HG03045 (cell line): ENCODE data around the gene EPAS1.

Source experiments
- ATAC-seq: cut with Tn5 transposase; IDR thresholded peaks from one replicate; pipeline ENCODE4 v1.9.1; 2021; ENCODE audit warnings: mild to moderate bottlenecking, moderate library complexity; ENCODE audit not compliant: unreplicated experiment

The EPAS1 gene

DNA sequence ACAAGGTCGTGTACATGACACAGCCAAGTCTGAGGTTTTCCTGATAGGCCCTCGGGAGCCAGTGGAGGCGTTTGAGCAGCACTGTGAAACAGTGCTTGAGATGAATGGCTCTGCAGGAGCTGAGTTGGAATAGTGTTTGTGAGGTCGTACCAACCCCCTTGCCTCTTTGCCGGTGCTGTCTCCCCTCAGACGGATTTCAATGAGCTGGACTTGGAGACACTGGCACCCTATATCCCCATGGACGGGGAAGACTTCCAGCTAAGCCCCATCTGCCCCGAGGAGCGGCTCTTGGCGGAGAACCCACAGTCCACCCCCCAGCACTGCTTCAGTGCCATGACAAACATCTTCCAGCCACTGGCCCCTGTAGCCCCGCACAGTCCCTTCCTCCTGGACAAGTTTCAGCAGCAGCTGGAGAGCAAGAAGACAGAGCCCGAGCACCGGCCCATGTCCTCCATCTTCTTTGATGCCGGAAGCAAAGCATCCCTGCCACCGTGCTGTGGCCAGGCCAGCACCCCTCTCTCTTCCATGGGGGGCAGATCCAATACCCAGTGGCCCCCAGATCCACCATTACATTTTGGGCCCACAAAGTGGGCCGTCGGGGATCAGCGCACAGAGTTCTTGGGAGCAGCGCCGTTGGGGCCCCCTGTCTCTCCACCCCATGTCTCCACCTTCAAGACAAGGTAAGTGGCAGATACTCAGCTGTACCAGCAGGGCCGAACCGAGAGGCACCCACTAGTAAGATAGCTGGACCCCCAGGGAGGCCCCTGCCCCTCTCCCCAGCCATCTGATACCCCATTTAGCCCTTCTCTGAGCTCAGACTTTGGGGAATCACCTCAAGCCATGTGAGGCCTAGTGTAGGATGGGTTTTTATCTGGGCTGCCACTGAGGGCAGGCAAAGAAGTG is 83.1 kb downstream of the EPAS1 start:
- no peak for ATAC-seq

DNA sequence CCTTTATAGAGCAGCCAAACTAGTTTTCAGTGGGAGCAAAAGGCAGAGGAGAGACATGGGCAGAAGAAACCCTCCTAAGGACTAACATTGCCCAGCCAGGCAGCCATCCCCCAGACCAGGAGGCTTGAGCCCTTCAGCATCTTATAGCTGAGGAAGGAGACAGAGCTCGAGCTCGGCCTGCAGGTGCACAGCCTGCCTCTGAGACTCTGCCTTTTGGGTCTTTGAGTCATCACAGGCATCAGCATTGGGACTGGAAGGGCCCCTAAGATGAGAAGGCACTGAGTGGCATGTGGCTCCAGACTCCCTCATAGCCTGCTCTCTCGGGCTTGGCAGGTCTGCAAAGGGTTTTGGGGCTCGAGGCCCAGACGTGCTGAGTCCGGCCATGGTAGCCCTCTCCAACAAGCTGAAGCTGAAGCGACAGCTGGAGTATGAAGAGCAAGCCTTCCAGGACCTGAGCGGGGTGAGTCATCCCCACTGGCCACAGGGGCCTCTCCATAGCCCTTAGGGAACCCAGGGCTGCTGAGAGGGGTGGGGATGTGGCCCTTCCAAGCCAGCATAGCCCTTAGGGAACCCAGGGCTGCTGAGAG is 84.1 kb downstream of the EPAS1 start:
- ATAC-seq, result no peak

DNA sequence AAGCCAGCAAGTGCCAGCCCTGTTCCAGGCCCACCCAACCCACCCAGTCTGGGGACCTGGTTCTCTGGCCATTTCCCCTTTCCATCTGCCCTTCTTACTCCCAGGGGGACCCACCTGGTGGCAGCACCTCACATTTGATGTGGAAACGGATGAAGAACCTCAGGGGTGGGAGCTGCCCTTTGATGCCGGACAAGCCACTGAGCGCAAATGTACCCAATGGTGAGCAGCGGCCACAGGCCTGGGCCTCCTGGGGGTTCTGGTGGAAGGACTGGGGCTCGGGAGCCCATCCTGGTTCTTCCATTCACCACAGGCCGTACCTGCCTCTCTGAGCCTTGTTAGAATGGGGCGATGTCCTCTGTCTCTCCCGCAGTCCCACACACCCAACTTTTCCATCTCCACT is 84.7 kb downstream of the EPAS1 start:
- no peak for ATAC-seq

DNA sequence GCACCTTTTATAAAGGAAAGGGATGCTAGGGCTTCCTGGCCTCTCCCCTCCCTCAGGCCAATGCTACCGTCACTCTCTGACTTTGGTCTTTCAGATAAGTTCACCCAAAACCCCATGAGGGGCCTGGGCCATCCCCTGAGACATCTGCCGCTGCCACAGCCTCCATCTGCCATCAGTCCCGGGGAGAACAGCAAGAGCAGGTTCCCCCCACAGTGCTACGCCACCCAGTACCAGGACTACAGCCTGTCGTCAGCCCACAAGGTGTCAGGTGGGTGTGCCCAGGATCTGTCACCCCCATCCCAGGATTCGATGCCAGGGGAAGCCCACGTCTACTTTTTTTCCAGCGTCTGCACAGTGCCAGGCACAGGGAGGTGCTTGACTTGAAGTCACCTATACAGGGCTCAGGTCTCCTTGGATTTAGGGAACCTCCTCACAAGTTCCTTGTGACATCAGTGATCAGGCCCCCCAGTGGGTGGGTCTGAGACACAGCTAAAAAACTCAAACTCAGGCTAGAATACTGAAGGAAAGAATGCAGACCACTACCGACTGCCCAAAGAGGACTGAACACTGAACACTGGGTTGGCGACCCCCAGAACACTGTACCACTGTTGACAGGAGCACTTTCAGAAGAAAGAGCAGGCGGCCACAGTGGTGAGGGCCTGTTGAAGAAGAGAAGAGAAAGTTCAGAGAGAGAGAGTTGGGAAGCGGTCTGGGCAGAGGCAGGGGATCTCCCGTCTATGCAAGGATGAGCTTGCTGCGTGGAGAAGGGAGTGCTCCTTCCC is 85.3 kb downstream of the EPAS1 start:
- ATAC-seq, result no peak

- ATAC-seq, result no peak
Measured at GRCh38 chr2:46383113-46383395, 85.8 kb downstream of the EPAS1 start.

- ATAC-seq, result no peak
Measured at GRCh38 chr2:46383784-46384456, 86.7 kb downstream of the EPAS1 start.

DNA sequence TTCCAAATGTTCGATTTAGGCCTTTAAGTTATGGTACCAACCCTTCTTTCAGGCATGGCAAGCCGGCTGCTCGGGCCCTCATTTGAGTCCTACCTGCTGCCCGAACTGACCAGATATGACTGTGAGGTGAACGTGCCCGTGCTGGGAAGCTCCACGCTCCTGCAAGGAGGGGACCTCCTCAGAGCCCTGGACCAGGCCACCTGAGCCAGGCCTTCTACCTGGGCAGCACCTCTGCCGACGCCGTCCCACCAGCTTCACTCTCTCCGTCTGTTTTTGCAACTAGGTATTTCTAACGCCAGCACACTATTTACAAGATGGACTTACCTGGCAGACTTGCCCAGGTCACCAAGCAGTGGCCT is 87.2 kb downstream of the EPAS1 start:
- ATAC-seq, result no peak

DNA sequence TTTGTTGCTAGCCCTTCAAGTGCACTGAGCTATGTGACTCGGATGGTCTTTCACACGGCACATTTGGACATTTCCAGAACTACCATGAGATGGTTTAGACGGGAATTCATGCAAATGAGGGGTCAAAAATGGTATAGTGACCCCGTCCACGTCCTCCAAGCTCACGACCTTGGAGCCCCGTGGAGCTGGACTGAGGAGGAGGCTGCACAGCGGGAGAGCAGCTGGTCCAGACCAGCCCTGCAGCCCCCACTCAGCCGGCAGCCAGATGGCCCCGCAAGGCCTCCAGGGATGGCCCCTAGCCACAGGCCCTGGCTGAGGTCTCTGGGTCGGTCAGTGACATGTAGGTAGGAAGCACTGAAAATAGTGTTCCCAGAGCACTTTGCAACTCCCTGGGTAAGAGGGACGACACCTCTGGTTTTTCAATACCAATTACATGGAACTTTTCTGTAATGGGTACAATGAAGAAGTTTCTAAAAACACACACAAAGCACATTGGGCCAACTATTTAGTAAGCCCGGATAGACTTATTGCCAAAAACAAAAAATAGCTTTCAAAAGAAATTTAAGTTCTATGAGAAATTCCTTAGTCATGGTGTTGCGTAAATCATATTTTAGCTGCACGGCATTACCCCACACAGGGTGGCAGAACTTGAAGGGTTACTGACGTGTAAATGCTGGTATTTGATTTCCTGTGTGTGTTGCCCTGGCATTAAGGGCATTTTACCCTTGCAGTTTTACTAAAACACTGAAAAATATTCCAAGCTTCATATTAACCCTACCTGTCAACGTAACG is 88.8 kb downstream of the EPAS1 start:
- no peak for ATAC-seq

DNA sequence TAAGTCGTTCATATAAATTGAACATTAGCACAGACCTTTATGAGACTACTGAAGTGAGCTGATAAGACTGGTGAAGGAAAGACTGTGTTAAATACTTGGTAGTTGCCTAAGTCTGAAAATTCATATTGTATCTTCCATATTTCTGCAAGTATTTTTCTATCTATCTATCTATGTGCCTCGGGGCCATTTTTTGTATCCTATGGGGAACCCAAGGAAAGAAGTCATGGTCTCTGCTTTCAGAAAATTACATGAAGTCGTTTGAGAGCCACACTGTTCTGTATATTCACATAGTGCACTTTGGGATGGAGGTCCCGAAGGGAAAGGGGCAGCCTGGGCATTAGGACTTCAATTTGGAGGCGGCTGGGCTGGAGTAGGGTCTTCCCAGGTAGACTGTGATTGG is 89.6 kb downstream of the EPAS1 start:
- ATAC-seq, result no peak

- ATAC-seq, result no peak
Measured at GRCh38 chr2:46387292-46387691, 90.1 kb downstream of the EPAS1 start.

DNA sequence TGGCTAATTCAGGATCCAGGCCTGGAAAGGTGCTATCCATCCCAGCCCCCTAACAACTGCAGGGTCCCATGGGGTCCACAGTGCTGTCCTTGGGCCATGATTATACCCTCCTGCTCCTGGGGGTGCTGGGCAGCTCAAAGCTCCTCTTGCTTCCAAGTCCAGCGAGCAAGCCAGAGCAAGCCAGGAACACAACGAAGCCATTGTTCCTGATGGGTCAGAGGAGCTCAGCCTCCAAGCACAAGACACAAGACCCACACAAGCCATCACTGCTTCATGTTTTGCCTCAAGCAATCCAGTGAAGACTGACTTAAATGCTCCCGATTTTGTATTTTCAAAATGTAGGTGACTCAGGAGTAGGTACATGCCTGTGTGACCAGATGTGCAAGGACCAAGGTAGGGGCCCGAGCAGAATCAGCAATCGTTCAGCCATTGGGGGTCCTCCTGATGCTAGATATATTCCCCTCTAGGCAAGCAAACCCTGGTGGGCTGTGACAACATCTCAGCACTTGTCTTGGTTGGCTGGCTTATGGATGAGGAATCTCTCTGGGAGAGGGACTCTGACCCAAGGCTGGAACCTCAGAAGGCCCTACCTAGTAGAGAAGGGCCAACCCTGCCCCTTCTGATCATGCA is 90.8 kb downstream of the EPAS1 start:
- ATAC-seq, result no peak

- ATAC-seq, result no peak
Measured at GRCh38 chr2:46388881-46389280, 91.7 kb downstream of the EPAS1 start.

DNA sequence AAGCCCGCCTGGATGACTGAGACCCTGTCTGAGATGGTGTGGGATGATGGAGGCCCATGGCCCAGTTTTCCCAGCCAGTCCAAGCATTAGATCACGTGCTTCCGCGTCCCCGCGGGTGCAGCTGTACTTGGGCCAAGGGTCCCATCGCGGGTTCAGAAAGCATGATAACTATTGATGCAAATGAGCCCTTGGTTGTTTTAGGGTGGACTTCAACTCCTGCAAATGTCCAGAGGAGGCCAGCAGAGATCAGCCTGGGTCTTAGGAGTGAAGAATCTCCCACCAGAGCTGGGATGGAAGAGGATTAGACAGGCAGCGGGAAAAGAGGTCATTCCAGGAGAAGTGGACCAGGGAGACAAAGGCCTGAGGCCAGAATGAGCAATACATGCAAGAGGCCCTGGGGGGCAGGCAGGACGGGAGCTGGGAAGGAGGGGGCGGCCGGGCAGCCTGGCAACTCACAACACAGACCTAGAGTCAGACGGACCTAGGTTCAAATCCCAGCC is 92.3 kb downstream of the EPAS1 start:
- ATAC-seq, result no peak

GRCh38 chr2:46390036-46390435 is 92.8 kb downstream of the EPAS1 start:
- ATAC-seq, result no peak

- no peak for ATAC-seq
Measured at GRCh38 chr2:46390901-46391395, 93.7 kb downstream of the EPAS1 start.

DNA sequence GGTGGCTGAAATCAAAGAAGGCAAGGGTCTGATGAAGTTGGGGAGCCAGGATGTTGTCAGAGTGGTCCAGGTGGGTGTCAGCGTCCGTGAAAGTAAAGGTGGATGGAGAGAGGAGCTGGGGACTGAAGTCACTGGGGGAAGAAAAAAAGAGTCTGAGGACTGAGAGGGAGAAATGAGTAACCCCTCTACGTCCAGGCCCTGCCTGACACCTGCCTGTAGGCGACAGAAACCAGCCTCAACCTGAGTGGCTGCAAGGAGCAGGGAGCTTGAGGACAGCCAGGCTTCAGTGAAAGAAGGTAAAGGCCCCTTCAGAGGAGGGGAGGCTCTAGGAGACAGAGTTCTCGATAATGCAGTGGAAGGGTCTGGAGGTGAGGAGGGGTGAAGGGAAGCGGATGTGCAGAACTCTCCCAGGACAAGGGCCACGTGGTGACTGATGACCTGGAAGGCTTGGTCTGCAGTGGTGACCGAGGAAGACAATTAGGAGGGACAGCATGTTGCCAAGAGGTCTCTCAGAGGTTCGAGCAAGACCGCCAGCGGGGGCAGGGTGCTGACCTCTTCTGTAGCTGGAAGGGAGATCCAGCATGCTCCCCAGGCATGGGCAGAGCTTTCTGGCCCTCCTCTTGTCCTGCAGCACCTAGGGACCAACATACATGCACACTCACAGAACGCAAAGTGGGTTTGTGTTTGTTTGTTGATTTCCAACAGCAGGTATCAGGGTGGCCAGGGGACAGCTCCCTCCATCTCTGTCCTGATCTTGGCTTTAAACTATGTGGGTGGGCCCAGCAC is 95.5 kb downstream of the EPAS1 start:
- ATAC-seq, result no peak

DNA sequence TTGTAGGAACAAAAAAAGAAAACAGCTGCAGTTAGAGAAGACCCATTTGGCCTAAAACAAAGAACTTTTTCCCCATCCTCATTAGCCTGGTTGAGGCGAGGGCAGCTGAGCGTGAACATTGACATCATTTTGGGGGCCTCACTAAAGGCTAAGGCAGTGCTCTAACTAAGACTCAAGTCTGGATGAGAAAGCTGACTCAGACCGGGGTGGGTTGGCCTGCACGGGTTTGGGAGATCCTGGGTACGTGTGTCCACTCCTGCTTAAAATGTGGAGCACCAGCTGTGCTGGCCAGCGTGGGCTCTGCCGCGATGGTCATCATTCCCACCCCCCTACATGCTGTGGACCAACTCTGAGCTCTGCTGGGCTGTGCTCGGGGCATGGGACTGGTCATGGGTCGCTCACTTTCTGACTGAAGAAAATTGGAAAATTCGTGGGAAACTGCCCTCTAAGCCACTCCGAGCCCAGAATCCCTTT is 96.2 kb downstream of the EPAS1 start:
- ATAC-seq, result no peak

DNA sequence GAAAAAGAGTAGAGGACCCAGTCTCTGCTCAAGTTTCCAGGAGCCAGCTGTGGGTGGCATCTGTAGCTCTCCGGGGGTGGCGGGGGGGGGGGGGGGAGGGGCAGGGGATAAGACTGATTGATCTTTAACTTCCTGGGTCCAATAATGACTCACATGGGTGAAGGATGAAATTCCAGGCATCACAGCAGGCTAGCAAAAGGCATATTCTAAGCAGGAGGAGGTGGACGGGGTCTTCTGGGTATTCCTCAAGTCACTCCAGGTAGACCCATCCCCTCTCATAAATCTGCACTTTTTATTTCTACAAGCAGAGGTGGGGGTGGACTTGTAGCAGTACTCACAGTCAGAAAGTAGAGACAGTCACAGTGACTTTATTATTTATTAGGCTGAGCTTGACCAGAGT is 96.7 kb downstream of the EPAS1 start:
- ATAC-seq, result no peak
